PC-3 (cell line): ENCODE data around the gene EPB41L2. TPM values are rescaled to one million over a fixed set of nuclear protein-coding genes. Genes with fewer than 3 reads are reported as not detected.

Experiments
- ATAC-seq: fragments of 200-7000 bp; cut with Tn5 transposase; 2 replicates; pipeline ENCODE4 v1.9.1; 2020; ENCODE audit warnings: mild to moderate bottlenecking, moderate library complexity
- BruUV-seq: library from RNA; stranded (reverse); fragments of 400-500 nt; replicated peaks from 2 replicates; lab custom pipeline; 2021; lab: Mats Ljungman, UMichigan
- CTCF ChIA-PET: fragments of 300-600 bp; sonication (Branson Sonifier 250); formaldehyde crosslinking; loops from one replicate; lab custom pipeline; 2022; ENCODE audit warnings: antibody characterized with exemption; lab: Charles Lee
- POLR2A ChIA-PET: fragments of 300-600 bp; sonication (Branson Sonifier 250); formaldehyde crosslinking; loops from one replicate; lab custom pipeline; 2022; ENCODE audit warnings: antibody characterized with exemption; ENCODE audit not compliant: unreplicated experiment; lab: Charles Lee
- DNase-seq: peaks from one replicate; pipeline ENCODE4 v3.0.0-alpha.2; 2015
- H2AFZ ChIP-seq: fragments of 300-600 bp; sonication (generic); 2 replicates; pipeline ENCODE4 v1.6.0; 2016; ENCODE audit warnings: antibody characterized with exemption, low read length
- H3F3A ChIP-seq: fragments of 300-600 bp; sonication (generic); one replicate; pipeline ENCODE4 v1.6.0; 2017; ENCODE audit warnings: antibody characterized with exemption, low read length, control low read depth, mild to moderate bottlenecking; ENCODE audit not compliant: unreplicated experiment
- H3K27ac ChIP-seq: fragments of 300-600 bp; sonication (generic); 2 replicates; pipeline ENCODE4 v1.5.1; 2016; ENCODE audit warnings: mild to moderate bottlenecking, low read length
- H3K27me3 ChIP-seq: fragments of 300-600 bp; sonication (generic); 2 replicates; pipeline ENCODE4 v1.6.1; 2016; ENCODE audit warnings: low read length, mixed read lengths
- H3K36me3 ChIP-seq: fragments of 300-600 bp; sonication (generic); 2 replicates; pipeline ENCODE4 v1.6.1; 2016; ENCODE audit warnings: low read depth, mixed run types, low read length, mixed read lengths
- H3K4me1 ChIP-seq: fragments of 300-600 bp; sonication (generic); 2 replicates; pipeline ENCODE4 v1.5.1; 2016; ENCODE audit warnings: low read length; ENCODE audit not compliant: insufficient read depth
- H3K4me2 ChIP-seq: fragments of 300-600 bp; sonication (generic); 2 replicates; pipeline ENCODE4 v1.6.0; 2016; ENCODE audit warnings: low read length
- H3K4me3 ChIP-seq: fragments of 300-600 bp; sonication (generic); 2 replicates; pipeline ENCODE4 v1.5.1; 2016; ENCODE audit warnings: mild to moderate bottlenecking, low read length, mixed read lengths
- H3K79me2 ChIP-seq: fragments of 300-600 bp; sonication (generic); 2 replicates; pipeline ENCODE4 v1.6.1; 2017; ENCODE audit warnings: low read length, mixed read lengths
- H3K9ac ChIP-seq: fragments of 300-600 bp; sonication (generic); 2 replicates; pipeline ENCODE4 v1.6.0; 2016; ENCODE audit warnings: mild to moderate bottlenecking, low read length
- H3K9me2 ChIP-seq: fragments of 300-600 bp; sonication (generic); replicated peaks from 2 replicates; pipeline ENCODE4 v1.6.1; 2016; ENCODE audit warnings: mixed run types, low read length, mixed read lengths
- H3K9me3 ChIP-seq: fragments of 300-600 bp; sonication (generic); 2 replicates; pipeline ENCODE4 v1.6.1; 2016; ENCODE audit warnings: low read length, mixed read lengths
- H4K20me1 ChIP-seq: fragments of 300-600 bp; sonication (generic); 2 replicates; pipeline ENCODE4 v1.6.1; 2016; ENCODE audit warnings: low read length, mixed read lengths
- CTCF ChIP-seq: fragments of 300-600 bp; sonication (generic); conservative IDR thresholded peaks from 2 replicates; pipeline ENCODE4 v1.5.1; 2017; ENCODE audit warnings: antibody characterized with exemption, low read depth, mild to moderate bottlenecking, low read length
- EZH2 ChIP-seq: fragments of 300-600 bp; sonication (generic); IDR thresholded peaks from one replicate; pipeline ENCODE4 v1.6.1; 2017; ENCODE audit warnings: antibody characterized with exemption, mild to moderate bottlenecking, low read length; ENCODE audit not compliant: unreplicated experiment
- EZH2phosphoT487 ChIP-seq: fragments of 300-600 bp; sonication (generic); IDR thresholded peaks from 2 replicates; pipeline ENCODE4 v1.6.1; 2018; ENCODE audit warnings: mild to moderate bottlenecking, antibody characterized with exemption, low read length, borderline replicate concordance
- intact Hi-C: fragments of 100-400 bp; cut with micrococcal nuclease; formaldehyde crosslinking; loops from 2 replicates; pipeline ENCODE4 v1.9.0; 2023
- total RNA-seq: library from RNA; depleted of rRNA; stranded (reverse); fragments of >200 nt; gene quantifications from 2 replicates; pipeline ENCODE4 v1.2.3, GENCODE V29; 2014

EPB41L2 gene
- total RNA-seq, 1 experiment from 2014 or later: 26.9 TPM

- H3K4me1 ChIP-seq: peaks cover 75% of the 10 kb centered on the region
- TF ChIP-seq EZH2phosphoT487 (no peak), CTCF (no peak), EZH2 (no peak)
- ChIA-PET POLR2A (no interaction called here), CTCF (no interaction called here)
- no peaks in the 10 kb centered on the region for H3K9me2 ChIP-seq
- peak overlapping the region; percentile 68 for H3K4me2 ChIP-seq
- H3F3A ChIP-seq: no peaks in the 10 kb centered on the region
- peak overlapping the region; percentile 32; the same call in 1 of the 2 replicates for H3K4me3 ChIP-seq
- peak overlapping the region; percentile 66 for H3K27ac ChIP-seq
- ATAC-seq: peak; percentile 72
- no peak overlapping the region for H3K9ac ChIP-seq
- BruUV-seq: no TSS peak
- no peaks in the 10 kb centered on the region for H3K36me3 ChIP-seq
- H4K20me1 ChIP-seq: no peaks in the 10 kb centered on the region
- intact Hi-C loops: loop anchor here (2.0 kb wide), 1 partner anchor 129 kb away; the partner anchor contains the start of gene EPB41L2
- DNase-seq: peak; percentile 86
- peaks cover 48% of the 10 kb centered on the region for H3K79me2 ChIP-seq
- no peaks in the 10 kb centered on the region for H3K27me3 ChIP-seq
- H2AFZ ChIP-seq: no peak overlapping the region
- no peaks in the 10 kb centered on the region for H3K9me3 ChIP-seq
Measured at GRCh38 chr6:130933712-130934200, 129.3 kb downstream of the EPB41L2 start.

- CTCF ChIA-PET: no interaction called here
- intact Hi-C loops: loop anchor here (2.0 kb wide), 1 partner anchor 130 kb away; the partner anchor contains the start of gene EPB41L2
Measured at GRCh38 chr6:130932921-130933320, 130.1 kb downstream of the EPB41L2 start.

More at GRCh38 chr6:130932921-130933320, 130.1 kb downstream of the EPB41L2 start:
- H4K20me1 ChIP-seq: no peaks in the 10 kb centered on the region
- H3K9me2 ChIP-seq: no peaks in the 10 kb centered on the region
- TF ChIP-seq CTCF: no peak
- TF ChIP-seq EZH2phosphoT487: no peak
- TF ChIP-seq EZH2: no peak
- H2AFZ ChIP-seq: no peak overlapping the region
- POLR2A ChIA-PET: no interaction called here
- no peaks in the 10 kb centered on the region for H3K27me3 ChIP-seq
- ATAC-seq (no peak), DNase-seq (no peak)
- no peak overlapping the region for H3K4me3 ChIP-seq
- H3K36me3 ChIP-seq: no peaks in the 10 kb centered on the region
- peak overlapping the region; percentile 66; the same call in 1 of the 2 replicates for H3K27ac ChIP-seq
- H3K4me2 ChIP-seq: peak overlapping the region; percentile 68; the same call in 1 of the 2 replicates
- BruUV-seq: no TSS peak
- H3K9me3 ChIP-seq: no peaks in the 10 kb centered on the region
- peaks cover 70% of the 10 kb centered on the region for H3K4me1 ChIP-seq
- H3K79me2 ChIP-seq: peaks cover 55% of the 10 kb centered on the region
- H3F3A ChIP-seq: no peaks in the 10 kb centered on the region
- H3K9ac ChIP-seq: no peak overlapping the region
